Astrocyte (in vitro differentiated cells and primary cell): ENCODE results near the gene RFTN1. TPM values are rescaled to one million over a fixed set of nuclear protein-coding genes. Genes with fewer than 3 reads are reported as not detected.

Experiments
- DNase-seq: peaks from one replicate; pipeline ENCODE4 v3.0.0-alpha.2; 2010; ENCODE audit warnings: low read depth
- FAIRE-seq: peaks from 2 replicates; lab custom pipeline; 2011; peaks lifted over from hg19 to GRCh38; lab: Jason Lieb, UNC
- H2AFZ ChIP-seq: 2 replicates; pipeline ENCODE4 v1.6.0; 2012; ENCODE audit warnings: low read depth, low read length, inconsistent platforms
- H3K27ac ChIP-seq: 2 replicates; pipeline ENCODE4 v1.5.1; 2011; ENCODE audit warnings: low read depth, low read length, inconsistent platforms
- H3K27me3 ChIP-seq: 2 replicates; pipeline ENCODE4 v1.6.0; 2011; ENCODE audit warnings: low read length, inconsistent platforms; ENCODE audit not compliant: insufficient read depth
- H3K36me3 ChIP-seq: 2 replicates; pipeline ENCODE4 v1.5.1; 2011; ENCODE audit warnings: low read length, inconsistent platforms; ENCODE audit not compliant: insufficient read depth
- H3K4me1 ChIP-seq: 2 replicates; pipeline ENCODE4 v1.5.1; 2011; ENCODE audit warnings: low read length, inconsistent platforms; ENCODE audit not compliant: insufficient read depth
- H3K4me2 ChIP-seq: 2 replicates; pipeline ENCODE4 v1.6.0; 2012; ENCODE audit warnings: low read length, inconsistent platforms
- H3K4me3 ChIP-seq: 2 replicates; pipeline ENCODE4 v1.5.1; 2011; ENCODE audit warnings: low read depth, mild to moderate bottlenecking, low read length, inconsistent platforms; ENCODE audit not compliant: insufficient read depth
- H3K79me2 ChIP-seq: 2 replicates; pipeline ENCODE4 v1.6.0; 2012; ENCODE audit warnings: mild to moderate bottlenecking, low read length, inconsistent platforms; ENCODE audit not compliant: insufficient read depth
- H3K9ac ChIP-seq: 2 replicates; pipeline ENCODE4 v1.6.0; 2012; ENCODE audit warnings: mild to moderate bottlenecking, low read length, inconsistent platforms
- H3K9me3 ChIP-seq: 2 replicates; pipeline ENCODE4 v1.5.1; 2012; ENCODE audit warnings: low read depth, mild to moderate bottlenecking, low read length, inconsistent platforms; ENCODE audit not compliant: insufficient read depth
- H4K20me1 ChIP-seq: 2 replicates; pipeline ENCODE4 v1.6.0; 2012; ENCODE audit warnings: low read length, inconsistent platforms; ENCODE audit not compliant: insufficient read depth
- H3K27ac Mint-ChIP-seq: one replicate; pipeline ENCODE4 v1.8.0; 2021; ENCODE audit warnings: mild to moderate bottlenecking, mixed read lengths; ENCODE audit not compliant: unreplicated experiment
- H3K27me3 Mint-ChIP-seq: one replicate; pipeline ENCODE4 v1.8.0; 2021; ENCODE audit warnings: low read depth, mixed read lengths; ENCODE audit not compliant: unreplicated experiment
- H3K36me3 Mint-ChIP-seq: one replicate; pipeline ENCODE4 v1.8.0; 2021; ENCODE audit warnings: low read depth, mixed read lengths; ENCODE audit not compliant: unreplicated experiment
- H3K4me1 Mint-ChIP-seq: one replicate; pipeline ENCODE4 v1.8.0; 2021; ENCODE audit warnings: low read depth, mixed read lengths; ENCODE audit not compliant: unreplicated experiment
- H3K4me3 Mint-ChIP-seq: one replicate; pipeline ENCODE4 v1.8.0; 2021; ENCODE audit warnings: mild to moderate bottlenecking, moderate library complexity, mixed read lengths; ENCODE audit not compliant: unreplicated experiment
- H3K9me3 Mint-ChIP-seq: one replicate; pipeline ENCODE4 v1.8.0; 2021; ENCODE audit warnings: mild to moderate bottlenecking, mixed read lengths; ENCODE audit not compliant: unreplicated experiment
- EZH2 ChIP-seq: IDR thresholded peaks from 2 replicates; pipeline ENCODE4 v1.6.1; 2012; ENCODE audit warnings: mild to moderate bottlenecking, low read length, inconsistent platforms; ENCODE audit not compliant: insufficient read depth
- total RNA-seq: library from RNA; stranded (reverse); gene quantifications from 2 replicates; pipeline ENCODE4 v1.2.1, GENCODE V29; 2021
- TF ChIP-seq, protein P1 (sequence below): IDR thresholded peaks from 2 replicates; pipeline ENCODE4 v1.5.1; 2011; ENCODE audit warnings: low read depth, mild to moderate bottlenecking, inconsistent platforms, low read length, moderate library complexity; ENCODE audit not compliant: insufficient read depth

Gene RFTN1
- total RNA-seq, 1 donor from 2014 or later, result 49.5 TPM

- Histone ChIP-seq H3K4me3 (no peak overlapping the region), H3K79me2 (peaks cover 52% of the 10 kb centered on the region), H2AFZ (no peak overlapping the region), H3K27ac (no peak overlapping the region), H3K27me3 (no peaks in the 10 kb centered on the region), H4K20me1 (peaks cover 9% of the 10 kb centered on the region), H3K9ac (no peak overlapping the region), H3K9me3 (no peaks in the 10 kb centered on the region), H3K4me1 (no peaks in the 10 kb centered on the region), H3K4me2 (no peak overlapping the region), H3K36me3 (no peaks in the 10 kb centered on the region)
- H3K4me1 Mint-ChIP-seq, result peaks cover 14% of the 10 kb centered on the region
- H3K27ac Mint-ChIP-seq, result no peak overlapping the region
- DNase-seq, result no peak
- H3K27me3 Mint-ChIP-seq, result no peaks in the 10 kb centered on the region
- peaks cover 2% of the 10 kb centered on the region for H3K36me3 Mint-ChIP-seq
- no peaks in the 10 kb centered on the region for H3K9me3 Mint-ChIP-seq
- FAIRE-seq, result no peak
- H3K4me3 Mint-ChIP-seq, result no peak overlapping the region
- no peak for TF ChIP-seq EZH2
- TF ChIP-seq, protein P1, sequence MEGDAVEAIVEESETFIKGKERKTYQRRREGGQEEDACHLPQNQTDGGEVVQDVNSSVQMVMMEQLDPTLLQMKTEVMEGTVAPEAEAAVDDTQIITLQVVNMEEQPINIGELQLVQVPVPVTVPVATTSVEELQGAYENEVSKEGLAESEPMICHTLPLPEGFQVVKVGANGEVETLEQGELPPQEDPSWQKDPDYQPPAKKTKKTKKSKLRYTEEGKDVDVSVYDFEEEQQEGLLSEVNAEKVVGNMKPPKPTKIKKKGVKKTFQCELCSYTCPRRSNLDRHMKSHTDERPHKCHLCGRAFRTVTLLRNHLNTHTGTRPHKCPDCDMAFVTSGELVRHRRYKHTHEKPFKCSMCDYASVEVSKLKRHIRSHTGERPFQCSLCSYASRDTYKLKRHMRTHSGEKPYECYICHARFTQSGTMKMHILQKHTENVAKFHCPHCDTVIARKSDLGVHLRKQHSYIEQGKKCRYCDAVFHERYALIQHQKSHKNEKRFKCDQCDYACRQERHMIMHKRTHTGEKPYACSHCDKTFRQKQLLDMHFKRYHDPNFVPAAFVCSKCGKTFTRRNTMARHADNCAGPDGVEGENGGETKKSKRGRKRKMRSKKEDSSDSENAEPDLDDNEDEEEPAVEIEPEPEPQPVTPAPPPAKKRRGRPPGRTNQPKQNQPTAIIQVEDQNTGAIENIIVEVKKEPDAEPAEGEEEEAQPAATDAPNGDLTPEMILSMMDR, result no peak
These were observed 70.8 kb downstream of the RFTN1 start for GRCh38 chr3:16442730-16443129.

GRCh38 chr3:16441371-16441875, 72.1 kb downstream of the RFTN1 start:
- Histone ChIP-seq H2AFZ (no peak overlapping the region), H3K79me2 (peaks cover 41% of the 10 kb centered on the region), H3K9me3 (no peaks in the 10 kb centered on the region), H4K20me1 (peaks cover 12% of the 10 kb centered on the region), H3K27me3 (no peaks in the 10 kb centered on the region), H3K36me3 (no peaks in the 10 kb centered on the region), H3K4me2 (peak overlapping the region; percentile 15), H3K27ac (no peak overlapping the region), H3K4me1 (no peaks in the 10 kb centered on the region), H3K9ac (peak overlapping the region; percentile 12), H3K4me3 (no peak overlapping the region)
- H3K4me1 Mint-ChIP-seq, result peaks cover 10% of the 10 kb centered on the region
- no peak overlapping the region for H3K4me3 Mint-ChIP-seq
- no peaks in the 10 kb centered on the region for H3K27me3 Mint-ChIP-seq
- no peak for TF ChIP-seq EZH2
- TF ChIP-seq, protein P1, result no peak
- H3K36me3 Mint-ChIP-seq, result peaks cover 2% of the 10 kb centered on the region
- FAIRE-seq (no peak), DNase-seq (peak; percentile 34)
- H3K27ac Mint-ChIP-seq, result no peak overlapping the region
- no peaks in the 10 kb centered on the region for H3K9me3 Mint-ChIP-seq
